Activated naive CD8-positive, alpha-beta T cell treated with anti-CD3 and anti-CD28 coated beads for 36 hours (primary cell): ENCODE data around the gene ABHD10. TPM values are rescaled to one million over a fixed set of nuclear protein-coding genes. Genes with fewer than 3 reads are reported as not detected.

ENCODE experiments used
- DNase-seq: peaks from one replicate; pipeline ENCODE4 v3.0.0; 2021
- H3K27ac Mint-ChIP-seq: one replicate; pipeline ENCODE4 v1.8.0; 2022; ENCODE audit warnings: mild to moderate bottlenecking, moderate library complexity, mixed read lengths
- H3K27me3 Mint-ChIP-seq: one replicate; pipeline ENCODE4 v1.8.0; 2022; ENCODE audit warnings: mild to moderate bottlenecking, mixed read lengths
- H3K36me3 Mint-ChIP-seq: one replicate; pipeline ENCODE4 v1.8.0; 2021; ENCODE audit warnings: mild to moderate bottlenecking, mixed read lengths
- H3K4me1 Mint-ChIP-seq: one replicate; pipeline ENCODE4 v1.8.0; 2021; ENCODE audit warnings: mixed read lengths
- H3K4me3 Mint-ChIP-seq: one replicate; pipeline ENCODE4 v1.8.0; 2022; ENCODE audit warnings: mild to moderate bottlenecking, moderate library complexity, mixed read lengths
- H3K9me3 Mint-ChIP-seq: one replicate; pipeline ENCODE4 v1.8.0; 2022; ENCODE audit warnings: mixed read lengths
- total RNA-seq, 2 experiments: library from RNA; stranded (reverse); gene quantifications; one replicate each; pipeline ENCODE4 v1.2.3, GENCODE V29; 2021

The ABHD10 gene
- total RNA-seq, 2 experiments from 2014 or later = 56.2 to 57.8 TPM

- Mint-ChIP-seq H3K9me3 (no peaks in the 10 kb centered on the region), H3K4me1 (peaks cover 16% of the 10 kb centered on the region), H3K27ac (no peak overlapping the region), H3K4me3 (no peak overlapping the region), H3K36me3 (peaks cover 7% of the 10 kb centered on the region), H3K27me3 (no peaks in the 10 kb centered on the region)
- no peak for DNase-seq
Measured at GRCh38 chr3:111976254-111976653, 2.6 kb upstream of the ABHD10 start.

- Mint-ChIP-seq H3K4me3 (peak overlapping the region; percentile 86), H3K9me3 (no peaks in the 10 kb centered on the region), H3K27me3 (no peaks in the 10 kb centered on the region), H3K27ac (peak overlapping the region; percentile 90), H3K36me3 (peaks cover 19% of the 10 kb centered on the region), H3K4me1 (peaks cover 42% of the 10 kb centered on the region)
- no peak for DNase-seq
Measured at GRCh38 chr3:111979434-111980038, 710 bp downstream of the ABHD10 start.

- peak overlapping the region; percentile 49 for H3K27ac Mint-ChIP-seq
- no peak for DNase-seq
- peaks cover 31% of the 10 kb centered on the region for H3K36me3 Mint-ChIP-seq
Measured at GRCh38 chr3:111980716-111981456, 2.1 kb downstream of the ABHD10 start.

GRCh38 chr3:111981457-111981763 lies 2.6 kb downstream of the ABHD10 start:
- Mint-ChIP-seq H3K27ac (peak overlapping the region; percentile 31), H3K4me1 (peaks cover 55% of the 10 kb centered on the region), H3K4me3 (peak overlapping the region; percentile 86), H3K9me3 (no peaks in the 10 kb centered on the region), H3K27me3 (no peaks in the 10 kb centered on the region), H3K36me3 (peaks cover 35% of the 10 kb centered on the region)
- no peak for DNase-seq

More at GRCh38 chr3:111980716-111981456, 2.1 kb downstream of the ABHD10 start:
- H3K27me3 Mint-ChIP-seq = no peaks in the 10 kb centered on the region
- no peaks in the 10 kb centered on the region for H3K9me3 Mint-ChIP-seq
- H3K4me3 Mint-ChIP-seq = peak overlapping the region; percentile 86
- H3K4me1 Mint-ChIP-seq = peaks cover 54% of the 10 kb centered on the region

GRCh38 chr3:111984636-111985298 lies 5.9 kb downstream of the ABHD10 start:
- Mint-ChIP-seq H3K4me1 (peaks cover 63% of the 10 kb centered on the region), H3K4me3 (no peak overlapping the region), H3K27me3 (no peaks in the 10 kb centered on the region), H3K36me3 (peaks cover 43% of the 10 kb centered on the region), H3K9me3 (no peaks in the 10 kb centered on the region), H3K27ac (no peak overlapping the region)
- DNase-seq = no peak

GRCh38 chr3:111986800-111987199 lies 8.0 kb downstream of the ABHD10 start:
- Mint-ChIP-seq H3K4me3 (no peak overlapping the region), H3K4me1 (peaks cover 46% of the 10 kb centered on the region), H3K36me3 (peaks cover 34% of the 10 kb centered on the region), H3K27ac (peak overlapping the region; percentile 27), H3K9me3 (no peaks in the 10 kb centered on the region), H3K27me3 (no peaks in the 10 kb centered on the region)
- DNase-seq = no peak

GRCh38 chr3:111989061-111989678 lies 10.3 kb downstream of the ABHD10 start:
- Mint-ChIP-seq H3K4me1 (peaks cover 27% of the 10 kb centered on the region), H3K27ac (no peak overlapping the region), H3K9me3 (no peaks in the 10 kb centered on the region), H3K36me3 (peaks cover 33% of the 10 kb centered on the region), H3K4me3 (no peak overlapping the region), H3K27me3 (no peaks in the 10 kb centered on the region)
- no peak for DNase-seq

GRCh38 chr3:111993038-111993437 lies 14.2 kb downstream of the ABHD10 start:
- no peaks in the 10 kb centered on the region for H3K27me3 Mint-ChIP-seq
- H3K9me3 Mint-ChIP-seq = no peaks in the 10 kb centered on the region
- DNase-seq = no peak
- H3K4me1 Mint-ChIP-seq = peaks cover 10% of the 10 kb centered on the region
- H3K27ac Mint-ChIP-seq = no peak overlapping the region
- peaks cover 13% of the 10 kb centered on the region for H3K36me3 Mint-ChIP-seq
- no peak overlapping the region for H3K4me3 Mint-ChIP-seq

GRCh38 chr3:111998636-111999483 lies 20.0 kb downstream of the ABHD10 start, which contains the start of gene TAGLN3:
TAGLN3 (plus strand) TSS chr3:111998922; CDS start chr3:111999423, 501 bp downstream.
- Mint-ChIP-seq H3K27ac (no peak within 1 kb of the TSS), H3K4me3 (peak within 1 kb of the TSS; percentile 72), H3K9me3 (no peaks in the 10 kb centered on the region), H3K36me3 (peaks cover 6% of the 10 kb centered on the region), H3K27me3 (no peaks in the 10 kb centered on the region), H3K4me1 (peaks cover 43% of the 10 kb centered on the region)
- DNase-seq = no peak

- Mint-ChIP-seq H3K9me3 (no peaks in the 10 kb centered on the region), H3K4me1 (peaks cover 51% of the 10 kb centered on the region), H3K4me3 (peak overlapping the region; percentile 72), H3K27me3 (no peaks in the 10 kb centered on the region), H3K27ac (no peak overlapping the region), H3K36me3 (peaks cover 6% of the 10 kb centered on the region)
- DNase-seq = no peak
Measured at GRCh38 chr3:111999484-112000324, 20.9 kb downstream of the ABHD10 start.

GRCh38 chr3:112000367-112000771 lies 21.5 kb downstream of the ABHD10 start:
- Mint-ChIP-seq H3K4me1 (peaks cover 58% of the 10 kb centered on the region), H3K27me3 (no peaks in the 10 kb centered on the region), H3K36me3 (peaks cover 2% of the 10 kb centered on the region), H3K27ac (no peak overlapping the region), H3K4me3 (no peak overlapping the region), H3K9me3 (no peaks in the 10 kb centered on the region)
- no peak for DNase-seq

GRCh38 chr3:112000966-112001365 lies 22.1 kb downstream of the ABHD10 start:
- Mint-ChIP-seq H3K36me3 (peaks cover 2% of the 10 kb centered on the region), H3K9me3 (no peaks in the 10 kb centered on the region), H3K27ac (no peak overlapping the region), H3K4me1 (peaks cover 58% of the 10 kb centered on the region), H3K4me3 (no peak overlapping the region), H3K27me3 (no peaks in the 10 kb centered on the region)
- DNase-seq = no peak

GRCh38 chr3:112001526-112001925 lies 22.7 kb downstream of the ABHD10 start:
- peaks cover 58% of the 10 kb centered on the region for H3K4me1 Mint-ChIP-seq
- no peaks in the 10 kb centered on the region for H3K27me3 Mint-ChIP-seq
- no peak overlapping the region for H3K27ac Mint-ChIP-seq
- H3K4me3 Mint-ChIP-seq = no peak overlapping the region
- H3K9me3 Mint-ChIP-seq = no peaks in the 10 kb centered on the region
- peaks cover 2% of the 10 kb centered on the region for H3K36me3 Mint-ChIP-seq
- no peak for DNase-seq
